Activated naive CD4-positive, alpha-beta T cell treated with anti-CD3 and anti-CD28 coated beads, Interleukin-2, amount 50 U/mL, for 16 hours (primary cell): ENCODE data around the gene HDAC11.

Experiments
- DNase-seq: peaks from one replicate; pipeline ENCODE4 v3.0.0-alpha.2; 2020

The HDAC11 gene

GRCh38 chr3:13528217-13528867, 48.2 kb downstream of the HDAC11 start:
- no peak for DNase-seq

GRCh38 chr3:13529196-13530112, 49.3 kb downstream of the HDAC11 start:
- no peak for DNase-seq

GRCh38 chr3:13530241-13531009, 50.3 kb downstream of the HDAC11 start:
- no peak for DNase-seq

GRCh38 chr3:13532085-13532484, 52.0 kb downstream of the HDAC11 start:
- DNase-seq: no peak

GRCh38 chr3:13532631-13533030, 52.5 kb downstream of the HDAC11 start:
- no peak for DNase-seq

GRCh38 chr3:13533885-13534301, 53.8 kb downstream of the HDAC11 start:
- no peak for DNase-seq

- no peak for DNase-seq
Measured at GRCh38 chr3:13535526-13535875, 55.4 kb downstream of the HDAC11 start.

GRCh38 chr3:13535905-13536304, 55.8 kb downstream of the HDAC11 start:
- DNase-seq: no peak

- DNase-seq: no peak
Measured at GRCh38 chr3:13536432-13536831, 56.3 kb downstream of the HDAC11 start.

- DNase-seq: no peak
Measured at GRCh38 chr3:13536832-13537231, 56.7 kb downstream of the HDAC11 start.

GRCh38 chr3:13537244-13537908, 57.3 kb downstream of the HDAC11 start:
- no peak for DNase-seq

GRCh38 chr3:13537909-13538296, 57.8 kb downstream of the HDAC11 start:
- no peak for DNase-seq

- DNase-seq: no peak
Measured at GRCh38 chr3:13538520-13539291, 58.6 kb downstream of the HDAC11 start.

GRCh38 chr3:13539292-13539638, 59.2 kb downstream of the HDAC11 start:
- no peak for DNase-seq

- no peak for DNase-seq
Measured at GRCh38 chr3:13539671-13540070, 59.6 kb downstream of the HDAC11 start.

GRCh38 chr3:13540297-13540995, 60.3 kb downstream of the HDAC11 start:
- DNase-seq: no peak

GRCh38 chr3:13541691-13542090, 61.6 kb downstream of the HDAC11 start:
- no peak for DNase-seq

GRCh38 chr3:13542142-13542541, 62.0 kb downstream of the HDAC11 start:
- DNase-seq: no peak

GRCh38 chr3:13543253-13543652, 63.1 kb downstream of the HDAC11 start:
- no peak for DNase-seq

GRCh38 chr3:13544293-13544831, 64.3 kb downstream of the HDAC11 start:
- peak; percentile 44 for DNase-seq

- DNase-seq: no peak
Measured at GRCh38 chr3:13544951-13545651, 65.0 kb downstream of the HDAC11 start.
